SK-N-SH treated with all-trans-retinoic acid at 6 μM for 48 hours (cell line): ENCODE measurements around the gene FCSK.
A peak's percentile ranks its signal among the peaks of the same experiment; 100 is the strongest.

Experiments
- ATAC-seq: fragments of 200-7000 bp; cut with Tn5 transposase; 3 replicates; pipeline ENCODE4 v1.9.1; 2020; ENCODE audit warnings: mild to moderate bottlenecking, moderate library complexity
- ARNTL ChIP-seq: fragments of 450-650 bp; formaldehyde crosslinking; IDR thresholded peaks from 2 replicates; pipeline ENCODE4 v1.5.0; 2020; ENCODE audit warnings: low read depth, mild to moderate bottlenecking, moderate library complexity, borderline replicate concordance
- BACH2 ChIP-seq: fragments of 250-450 bp; sonication (Bioruptor Pico); IDR thresholded peaks from 2 replicates; pipeline ENCODE4 v1.9.0; 2021; ENCODE audit warnings: mild to moderate bottlenecking, borderline replicate concordance
- CREB5 ChIP-seq: fragments of 250-450 bp; sonication (Bioruptor Pico); IDR thresholded peaks from 2 replicates; pipeline ENCODE4 v1.5.1; 2020; ENCODE audit warnings: low read depth, mild to moderate bottlenecking, moderate library complexity
- CSRNP3 ChIP-seq: fragments of 250-450 bp; sonication (Bioruptor Pico); IDR thresholded peaks from 2 replicates; pipeline ENCODE4 v1.5.1; 2021; ENCODE audit warnings: mild to moderate bottlenecking, moderate library complexity
- ESRRG ChIP-seq: fragments of 250-450 bp; sonication (Bioruptor Pico); IDR thresholded peaks from 2 replicates; pipeline ENCODE4 v1.6.1; 2021; ENCODE audit warnings: mild to moderate bottlenecking
- GLIS3 ChIP-seq: fragments of 250-450 bp; sonication (Bioruptor Pico); IDR thresholded peaks from 2 replicates; pipeline ENCODE4 v1.5.0; 2020; ENCODE audit warnings: mild to moderate bottlenecking, moderate library complexity
- ISL1 ChIP-seq: fragments of 250-450 bp; sonication (Bioruptor Pico); IDR thresholded peaks from 2 replicates; pipeline ENCODE4 v2.1.2; 2022; ENCODE audit warnings: mild to moderate bottlenecking, moderate library complexity
- OSR1 ChIP-seq: fragments of 250-450 bp; sonication (Bioruptor Pico); IDR thresholded peaks from 2 replicates; pipeline ENCODE4 v1.8.0; 2022; ENCODE audit warnings: moderate library complexity, mild to moderate bottlenecking, inconsistent platforms
- PATZ1 ChIP-seq: fragments of 250-450 bp; sonication (Bioruptor Pico); IDR thresholded peaks from 2 replicates; pipeline ENCODE4 v1.8.0; 2020; ENCODE audit warnings: mild to moderate bottlenecking, moderate library complexity, borderline replicate concordance
- POU6F1 ChIP-seq: fragments of 250-450 bp; sonication (Bioruptor Pico); IDR thresholded peaks from 2 replicates; pipeline ENCODE4 v1.8.0; 2021; ENCODE audit warnings: low read depth, mild to moderate bottlenecking, moderate library complexity, borderline replicate concordance
- PPARA ChIP-seq: fragments of 250-450 bp; sonication (Bioruptor Pico); IDR thresholded peaks from 2 replicates; pipeline ENCODE4 v1.5.0; 2020; ENCODE audit warnings: mild to moderate bottlenecking, borderline replicate concordance
- RARB ChIP-seq: fragments of 250-450 bp; sonication (Bioruptor Pico); IDR thresholded peaks from 2 replicates; pipeline ENCODE4 v1.8.0; 2021; ENCODE audit warnings: mild to moderate bottlenecking, moderate library complexity
- SNAI2 ChIP-seq: fragments of 250-450 bp; sonication (Bioruptor Pico); IDR thresholded peaks from 2 replicates; pipeline ENCODE4 v1.5.0; 2020; ENCODE audit warnings: mild to moderate bottlenecking, moderate library complexity
- TOX ChIP-seq: fragments of 250-450 bp; sonication (Bioruptor Pico); IDR thresholded peaks from 2 replicates; pipeline ENCODE4 v1.8.0; 2021; ENCODE audit warnings: mild to moderate bottlenecking, moderate library complexity, borderline replicate concordance
- ZC3H10 ChIP-seq: fragments of 250-450 bp; sonication (Bioruptor Pico); IDR thresholded peaks from 2 replicates; pipeline ENCODE4 v1.5.1; 2021; ENCODE audit warnings: mild to moderate bottlenecking, moderate library complexity
- ZFP3 ChIP-seq: fragments of 250-450 bp; sonication (Bioruptor Pico); IDR thresholded peaks from 2 replicates; pipeline ENCODE4 v1.5.0; 2020; ENCODE audit warnings: mild to moderate bottlenecking, moderate library complexity
- ZFP30 ChIP-seq: fragments of 450-650 bp; formaldehyde crosslinking; IDR thresholded peaks from 2 replicates; pipeline ENCODE4 v1.5.0; 2022; ENCODE audit warnings: mild to moderate bottlenecking, moderate library complexity
- ZNF565 ChIP-seq: fragments of 450-650 bp; formaldehyde crosslinking; conservative IDR thresholded peaks from 2 replicates; pipeline ENCODE4 v1.5.0; 2020; ENCODE audit warnings: low read depth, mild to moderate bottlenecking, moderate library complexity
- ZNF70 ChIP-seq: fragments of 450-650 bp; formaldehyde crosslinking; IDR thresholded peaks from 2 replicates; pipeline ENCODE4 v1.5.0; 2020; ENCODE audit warnings: mild to moderate bottlenecking, moderate library complexity

The FCSK gene

GRCh38 chr16:70438969-70439862, 15.2 kb upstream of the FCSK start, which contains the start of gene ST3GAL2 (continued):
- TF ChIP-seq PATZ1 (CRISPR knock-in tag) (peak; percentile 98), ESRRG (no peak), POU6F1 (CRISPR knock-in tag) (no peak), OSR1 (no peak), ZNF70 (CRISPR knock-in tag) (0 out of 2 replicates have a peak, but pooled peaks have one; percentile 41), PPARA (CRISPR knock-in tag) (no peak), GLIS3 (no peak), ZNF565 (CRISPR knock-in tag) (peak; percentile 69; the same call in 1 of the 2 replicates), RARB (no peak), ISL1 (no peak), SNAI2 (CRISPR knock-in tag) (peak; percentile 75; the same call in 1 of the 2 replicates), ARNTL (CRISPR knock-in tag) (0 out of 2 replicates have a peak, but pooled peaks have one; percentile 61), BACH2 (CRISPR knock-in tag) (no peak), TOX (CRISPR knock-in tag) (no peak), ZC3H10 (CRISPR knock-in tag) (no peak)

GRCh38 chr16:70440009-70440692, 14.2 kb upstream of the FCSK start:
- TF ChIP-seq ZC3H10 (CRISPR knock-in tag) (no peak), CREB5 (no peak), BACH2 (CRISPR knock-in tag) (no peak), ARNTL (CRISPR knock-in tag) (no peak), POU6F1 (CRISPR knock-in tag) (no peak), PATZ1 (CRISPR knock-in tag) (no peak), SNAI2 (CRISPR knock-in tag) (no peak), ZFP30 (no peak), ZFP3 (CRISPR knock-in tag) (no peak), CSRNP3 (CRISPR knock-in tag) (no peak), OSR1 (no peak), RARB (no peak)
- ATAC-seq = no peak
